ENCODE data around the gene RAC2.

The RAC2 gene

DNA sequence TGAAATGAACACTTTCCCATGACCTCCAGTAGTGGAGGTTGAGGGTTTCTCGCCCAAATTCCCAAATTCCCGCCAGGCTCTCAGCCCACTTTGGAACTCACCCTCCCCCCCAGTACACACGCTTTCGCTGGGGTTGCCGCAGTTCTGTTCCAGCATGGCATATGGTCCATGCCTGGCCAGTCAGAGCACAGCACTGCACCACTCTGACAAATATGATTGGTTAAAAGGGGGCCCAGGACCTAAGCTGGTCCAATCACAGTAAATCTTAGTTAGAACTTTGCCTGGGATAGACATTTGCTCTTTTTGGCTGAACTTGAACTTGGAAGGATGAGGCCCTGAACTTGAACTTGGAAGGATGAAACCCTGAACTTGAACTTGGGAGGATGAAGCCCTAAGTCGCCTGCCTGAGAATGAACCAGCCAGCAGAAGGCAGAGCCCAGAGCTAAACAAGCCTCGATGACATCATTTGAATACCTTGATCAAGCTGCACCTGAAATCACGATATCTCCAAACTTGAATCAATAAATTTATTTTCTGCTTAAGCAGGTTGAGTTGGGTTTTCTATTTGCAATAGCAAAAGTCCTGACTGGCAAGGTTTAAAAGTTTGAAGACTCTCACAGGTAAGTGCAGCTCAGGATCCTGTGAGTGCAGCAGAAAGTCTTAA is 19.2 kb downstream of the RAC2 start:
- no peak for DNase-seq (ENCODE audit: low read depth)
- H3K4me3 ChIP-seq (ENCODE audit: low read depth, low read length) = no peak overlapping the region
- TF ChIP-seq, protein P1, sequence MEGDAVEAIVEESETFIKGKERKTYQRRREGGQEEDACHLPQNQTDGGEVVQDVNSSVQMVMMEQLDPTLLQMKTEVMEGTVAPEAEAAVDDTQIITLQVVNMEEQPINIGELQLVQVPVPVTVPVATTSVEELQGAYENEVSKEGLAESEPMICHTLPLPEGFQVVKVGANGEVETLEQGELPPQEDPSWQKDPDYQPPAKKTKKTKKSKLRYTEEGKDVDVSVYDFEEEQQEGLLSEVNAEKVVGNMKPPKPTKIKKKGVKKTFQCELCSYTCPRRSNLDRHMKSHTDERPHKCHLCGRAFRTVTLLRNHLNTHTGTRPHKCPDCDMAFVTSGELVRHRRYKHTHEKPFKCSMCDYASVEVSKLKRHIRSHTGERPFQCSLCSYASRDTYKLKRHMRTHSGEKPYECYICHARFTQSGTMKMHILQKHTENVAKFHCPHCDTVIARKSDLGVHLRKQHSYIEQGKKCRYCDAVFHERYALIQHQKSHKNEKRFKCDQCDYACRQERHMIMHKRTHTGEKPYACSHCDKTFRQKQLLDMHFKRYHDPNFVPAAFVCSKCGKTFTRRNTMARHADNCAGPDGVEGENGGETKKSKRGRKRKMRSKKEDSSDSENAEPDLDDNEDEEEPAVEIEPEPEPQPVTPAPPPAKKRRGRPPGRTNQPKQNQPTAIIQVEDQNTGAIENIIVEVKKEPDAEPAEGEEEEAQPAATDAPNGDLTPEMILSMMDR (IDR thresholded peaks at IDR 0.05; ENCODE audit: control insufficient read depth, extremely low read depth, insufficient read depth) = no peak

DNA sequence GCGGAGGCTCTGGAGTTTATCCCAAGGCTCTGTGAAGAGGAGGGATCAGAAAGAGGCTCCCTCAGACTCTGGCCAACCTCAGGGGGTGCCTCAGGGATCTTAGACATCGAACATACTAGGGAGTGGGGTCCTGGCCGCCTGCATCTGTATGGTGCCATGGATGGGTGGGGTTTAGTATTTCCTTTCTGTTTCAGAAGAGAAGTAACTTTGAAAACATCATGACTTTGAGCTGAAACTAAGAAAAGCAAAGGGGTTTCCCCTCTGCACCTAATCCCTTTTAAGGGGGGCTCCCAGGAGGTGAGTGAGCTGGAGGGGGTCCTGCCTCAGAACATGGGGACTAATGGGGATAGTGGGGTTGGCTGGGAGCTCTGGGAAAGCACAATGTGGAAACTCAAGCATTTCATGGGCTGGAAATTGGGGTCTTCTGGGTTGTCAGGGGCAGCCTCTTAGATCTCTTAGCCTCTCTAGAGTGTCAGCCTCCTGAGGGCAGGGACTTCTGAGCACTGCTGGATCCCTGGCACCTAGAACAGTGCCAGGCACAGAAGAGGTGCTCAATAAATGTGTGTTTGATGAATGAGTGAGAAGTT is 20.0 kb downstream of the RAC2 start:
- no peak overlapping the region for H3K4me3 ChIP-seq (ENCODE audit: low read depth, low read length)
- DNase-seq (ENCODE audit: low read depth) = no peak
- TF ChIP-seq, protein P1 (IDR thresholded peaks at IDR 0.05; ENCODE audit: control insufficient read depth, extremely low read depth, insufficient read depth) = no peak

- DNase-seq (ENCODE audit: low read depth) = no peak
- TF ChIP-seq, protein P1 (IDR thresholded peaks at IDR 0.05; ENCODE audit: control insufficient read depth, extremely low read depth, insufficient read depth) = no peak
- H3K4me3 ChIP-seq (ENCODE audit: low read depth, low read length) = no peak overlapping the region
Observed at GRCh38 chr22:37222440-37222971, 21.6 kb downstream of the RAC2 start.

GRCh38 chr22:37221424-37222333 is 22.4 kb downstream of the RAC2 start:
- H3K4me3 ChIP-seq (ENCODE audit: low read depth, low read length) = no peak overlapping the region
- TF ChIP-seq, protein P1 (IDR thresholded peaks at IDR 0.05; ENCODE audit: control insufficient read depth, extremely low read depth, insufficient read depth) = no peak
- DNase-seq (ENCODE audit: low read depth) = no peak

DNA sequence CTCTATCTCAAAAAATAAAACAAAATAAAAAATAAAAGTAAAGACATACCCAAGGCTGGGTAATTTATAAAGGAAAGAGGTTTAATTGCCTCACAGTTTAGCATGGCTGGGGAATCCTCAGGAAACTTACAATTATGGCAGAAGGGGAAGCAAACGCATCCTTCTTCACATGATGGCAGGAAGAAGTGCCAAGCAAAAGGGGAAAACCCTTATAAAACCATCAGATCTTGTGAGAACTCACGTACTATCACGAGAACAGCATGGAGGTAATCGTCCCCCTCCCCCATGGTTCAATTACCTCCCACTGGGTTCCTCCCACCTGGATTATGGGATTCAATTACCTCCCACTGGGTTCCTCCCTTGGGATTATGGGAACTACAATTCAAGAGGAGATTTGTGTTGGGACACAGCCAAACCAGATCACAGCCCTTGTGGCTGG is 23.5 kb downstream of the RAC2 start:
- H3K4me3 ChIP-seq (ENCODE audit: low read depth, low read length) = no peak overlapping the region
- no peak for DNase-seq (ENCODE audit: low read depth)
- TF ChIP-seq, protein P1 (IDR thresholded peaks at IDR 0.05; ENCODE audit: control insufficient read depth, extremely low read depth, insufficient read depth) = no peak

DNA sequence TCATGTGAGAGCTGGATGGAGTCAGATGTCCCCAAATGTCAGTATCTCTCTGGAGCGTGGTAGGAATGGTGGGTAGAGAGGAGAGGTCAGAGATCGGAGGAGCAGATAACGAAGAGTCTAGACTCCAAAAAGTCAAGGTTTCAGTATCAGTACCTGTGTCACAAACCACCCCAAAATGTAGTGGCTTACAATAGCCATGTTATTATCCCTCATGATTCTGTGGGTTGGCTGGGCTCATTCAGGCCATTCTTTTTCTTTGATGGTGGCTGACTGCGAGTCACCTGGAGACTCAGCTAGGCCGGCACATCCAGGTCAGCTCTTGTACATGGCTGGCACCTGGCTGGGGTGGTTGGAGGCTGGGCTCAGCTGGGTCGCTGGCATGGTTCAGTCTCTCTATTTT is 24.5 kb downstream of the RAC2 start:
- H3K4me3 ChIP-seq (ENCODE audit: low read depth, low read length) = no peak overlapping the region
- no peak for DNase-seq (ENCODE audit: low read depth)
- TF ChIP-seq, protein P1 (IDR thresholded peaks at IDR 0.05; ENCODE audit: control insufficient read depth, extremely low read depth, insufficient read depth) = no peak

Measured in LNCaP clone FGC (cell line).